ENCODE data around the gene KIF1A.

Gene KIF1A

DNA sequence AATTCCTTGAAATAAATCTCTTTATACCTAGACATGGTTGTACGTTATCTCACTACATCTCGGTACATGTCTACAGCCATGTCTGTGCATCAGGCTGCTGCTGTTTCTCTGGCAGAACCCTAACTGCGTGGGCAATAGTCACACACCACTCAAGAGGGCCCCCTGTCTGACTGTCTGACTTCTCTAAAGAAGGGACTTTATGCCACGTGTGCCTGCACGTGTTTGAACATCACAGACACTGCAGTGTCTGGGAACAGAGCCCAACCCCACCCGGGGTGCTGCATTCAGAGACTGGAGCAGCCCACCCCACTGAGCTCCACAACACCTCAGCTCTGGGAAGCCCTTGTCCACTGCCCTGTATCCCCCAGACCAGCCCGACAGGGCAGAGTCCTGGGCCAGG lies 55.0 kb downstream of the KIF1A start:
- TF ChIP-seq, protein P1, sequence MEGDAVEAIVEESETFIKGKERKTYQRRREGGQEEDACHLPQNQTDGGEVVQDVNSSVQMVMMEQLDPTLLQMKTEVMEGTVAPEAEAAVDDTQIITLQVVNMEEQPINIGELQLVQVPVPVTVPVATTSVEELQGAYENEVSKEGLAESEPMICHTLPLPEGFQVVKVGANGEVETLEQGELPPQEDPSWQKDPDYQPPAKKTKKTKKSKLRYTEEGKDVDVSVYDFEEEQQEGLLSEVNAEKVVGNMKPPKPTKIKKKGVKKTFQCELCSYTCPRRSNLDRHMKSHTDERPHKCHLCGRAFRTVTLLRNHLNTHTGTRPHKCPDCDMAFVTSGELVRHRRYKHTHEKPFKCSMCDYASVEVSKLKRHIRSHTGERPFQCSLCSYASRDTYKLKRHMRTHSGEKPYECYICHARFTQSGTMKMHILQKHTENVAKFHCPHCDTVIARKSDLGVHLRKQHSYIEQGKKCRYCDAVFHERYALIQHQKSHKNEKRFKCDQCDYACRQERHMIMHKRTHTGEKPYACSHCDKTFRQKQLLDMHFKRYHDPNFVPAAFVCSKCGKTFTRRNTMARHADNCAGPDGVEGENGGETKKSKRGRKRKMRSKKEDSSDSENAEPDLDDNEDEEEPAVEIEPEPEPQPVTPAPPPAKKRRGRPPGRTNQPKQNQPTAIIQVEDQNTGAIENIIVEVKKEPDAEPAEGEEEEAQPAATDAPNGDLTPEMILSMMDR (IDR thresholded peaks at IDR 0.05; ENCODE audit: low read depth, low read length): no peak
- DNase-seq (ENCODE audit: extremely low read depth, low read depth): no peak

DNA sequence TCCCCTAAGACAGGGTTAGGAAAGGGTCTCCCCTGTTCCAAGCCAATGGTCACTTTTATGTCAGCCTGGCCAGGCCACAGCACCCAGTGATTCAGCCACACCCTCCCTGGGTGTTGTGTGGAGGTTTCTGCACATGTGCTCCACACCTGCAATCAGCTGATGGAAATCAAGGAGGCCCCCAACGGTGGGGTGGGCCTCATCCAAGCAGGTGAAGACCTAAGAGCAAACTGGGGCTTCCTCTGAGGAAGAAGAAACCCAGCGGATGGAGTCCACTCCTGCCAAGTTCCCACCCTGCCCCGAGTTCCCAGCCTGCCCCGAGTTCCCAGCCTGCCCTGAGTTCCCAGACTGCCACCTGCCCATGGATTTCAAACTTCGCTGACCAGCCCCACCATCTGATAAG lies 55.4 kb downstream of the KIF1A start:
- TF ChIP-seq, protein P1 (IDR thresholded peaks at IDR 0.05; ENCODE audit: low read depth, low read length): no peak
- DNase-seq (ENCODE audit: extremely low read depth, low read depth): no peak

DNA sequence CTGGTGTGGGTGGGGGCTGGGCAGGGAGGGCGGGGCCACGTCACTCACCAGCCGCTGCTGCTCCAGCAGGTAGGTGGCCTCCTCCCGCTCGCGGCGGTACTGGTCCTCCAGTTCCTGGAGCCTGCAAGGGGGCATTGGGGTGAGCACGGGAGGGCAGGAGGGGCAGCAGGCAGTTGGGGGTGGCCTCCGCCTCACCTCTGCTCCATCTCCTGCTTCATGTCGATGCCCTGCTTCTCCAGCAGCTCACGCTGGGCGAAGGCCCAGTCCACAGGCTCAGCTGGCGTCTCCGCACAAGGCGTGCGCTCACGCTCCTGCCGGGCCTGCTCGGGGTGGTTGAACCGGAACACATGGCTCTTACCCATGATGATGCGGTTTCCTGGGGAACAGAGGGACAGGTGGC lies 57.0 kb downstream of the KIF1A start:
- DNase-seq (ENCODE audit: extremely low read depth, low read depth): no peak
- TF ChIP-seq, protein P1 (IDR thresholded peaks at IDR 0.05; ENCODE audit: low read depth, low read length): no peak

DNA sequence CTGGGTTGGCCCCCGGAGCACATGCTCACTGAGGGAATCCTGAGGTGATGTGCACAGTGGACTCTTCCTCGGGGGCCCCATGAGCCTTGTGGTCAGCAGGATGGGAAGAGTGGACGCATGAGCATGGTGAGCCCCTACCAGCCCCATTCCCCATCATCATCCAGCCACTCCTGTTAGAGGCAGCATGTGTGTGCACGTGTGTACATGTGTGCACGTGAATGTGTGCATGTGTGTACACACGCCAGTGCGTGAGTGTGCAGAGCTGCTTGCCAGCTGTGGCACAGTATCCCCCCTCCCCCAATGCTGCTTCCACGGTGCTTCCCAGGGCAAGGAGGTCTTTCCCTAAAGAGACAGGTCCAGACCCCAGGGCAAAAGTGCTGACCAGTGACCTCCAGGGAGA lies 57.8 kb downstream of the KIF1A start:
- TF ChIP-seq, protein P1 (IDR thresholded peaks at IDR 0.05; ENCODE audit: low read depth, low read length): no peak
- DNase-seq (ENCODE audit: extremely low read depth, low read depth): no peak

DNA sequence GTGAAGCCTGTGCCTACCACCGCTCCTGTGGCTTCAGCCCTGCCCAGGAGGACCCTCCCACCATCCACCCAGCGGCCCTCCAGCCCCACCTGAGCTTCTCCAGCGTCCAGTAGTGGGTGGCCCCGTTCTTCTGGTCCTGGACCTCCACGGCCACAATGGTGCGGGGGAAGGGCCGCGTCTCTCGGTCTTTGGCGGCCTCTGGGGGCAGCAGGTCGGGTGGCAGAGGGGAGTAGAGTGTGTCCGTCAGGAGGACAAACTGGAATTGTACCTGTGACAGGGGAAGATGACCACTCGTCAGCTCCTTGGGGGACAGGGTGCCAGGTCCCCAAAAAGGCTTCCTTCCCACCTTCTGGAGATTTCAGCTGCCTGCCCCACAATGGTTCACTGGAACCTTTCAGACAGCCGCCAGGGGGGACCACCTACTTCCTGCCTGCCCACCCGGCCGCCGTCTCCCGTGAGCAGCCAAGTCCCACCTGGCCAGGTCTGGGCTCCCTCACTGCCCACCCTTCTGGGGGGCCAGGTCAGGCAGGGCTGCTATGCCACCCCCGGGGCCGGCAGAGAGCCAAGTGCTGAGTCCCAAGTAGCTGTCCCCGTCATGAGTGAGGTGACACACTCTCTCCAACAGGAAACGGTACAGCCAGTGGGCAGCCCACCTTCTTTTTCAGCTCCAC lies 59.3 kb downstream of the KIF1A start:
- no peak for DNase-seq (ENCODE audit: extremely low read depth, low read depth)
- TF ChIP-seq, protein P1 (IDR thresholded peaks at IDR 0.05; ENCODE audit: low read depth, low read length): no peak

DNA sequence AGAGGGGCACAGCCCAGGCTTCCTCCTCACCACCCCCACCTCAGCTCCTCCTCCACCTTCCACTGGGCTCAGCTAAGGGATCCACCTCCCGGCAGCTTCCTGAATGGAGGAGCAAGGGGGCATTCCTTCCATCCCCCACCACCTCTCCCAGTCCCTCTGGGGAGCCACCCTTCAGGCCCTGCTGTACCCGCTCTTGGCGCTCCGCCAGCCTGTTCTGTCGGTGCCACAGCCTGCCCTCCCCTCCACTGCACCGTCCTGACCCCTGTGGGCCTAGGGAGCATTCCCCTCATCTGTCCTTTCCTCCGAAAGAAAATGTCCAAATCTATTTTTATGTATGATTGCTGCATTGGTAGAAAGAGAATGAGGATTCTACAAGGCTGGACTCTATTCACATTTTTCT lies 59.9 kb downstream of the KIF1A start:
- no peak for DNase-seq (ENCODE audit: extremely low read depth, low read depth)
- TF ChIP-seq, protein P1 (IDR thresholded peaks at IDR 0.05; ENCODE audit: low read depth, low read length): no peak

DNA sequence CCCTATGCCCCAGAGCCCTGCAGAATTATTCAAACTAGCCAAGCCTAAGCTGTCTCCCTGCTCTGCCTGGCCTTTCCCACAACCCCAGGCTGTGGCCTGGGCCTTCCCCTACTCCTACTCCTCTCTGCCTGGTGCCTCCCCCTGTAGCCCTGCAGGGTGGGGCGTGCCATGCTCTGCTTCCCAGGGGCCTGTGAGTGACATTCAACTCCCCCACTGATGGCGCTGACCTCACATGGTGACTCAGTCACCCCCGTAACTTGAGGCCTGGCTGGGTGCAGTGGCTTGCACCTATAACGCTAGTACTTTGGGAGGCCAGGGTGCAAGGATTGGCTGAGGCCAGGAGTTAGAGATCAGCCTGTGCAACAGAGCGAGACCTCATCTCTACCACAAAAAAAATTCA lies 60.6 kb downstream of the KIF1A start:
- TF ChIP-seq, protein P1 (IDR thresholded peaks at IDR 0.05; ENCODE audit: low read depth, low read length): no peak
- DNase-seq (ENCODE audit: extremely low read depth, low read depth): no peak
